Activated CD4-positive, alpha-beta T cell treated with anti-CD3 and anti-CD28 coated beads for 48 hours (primary cell): ENCODE data around the gene CCDC146.
"Not testable (repeated sequence)": the region's sequence is repeated elsewhere in the genome, so short reads cannot be mapped to it uniquely, and the experiment has no call there.

Experiments used
- DNase-seq: peaks from one replicate; pipeline ENCODE4 v3.0.0-alpha.2; 2020

Gene CCDC146

DNA sequence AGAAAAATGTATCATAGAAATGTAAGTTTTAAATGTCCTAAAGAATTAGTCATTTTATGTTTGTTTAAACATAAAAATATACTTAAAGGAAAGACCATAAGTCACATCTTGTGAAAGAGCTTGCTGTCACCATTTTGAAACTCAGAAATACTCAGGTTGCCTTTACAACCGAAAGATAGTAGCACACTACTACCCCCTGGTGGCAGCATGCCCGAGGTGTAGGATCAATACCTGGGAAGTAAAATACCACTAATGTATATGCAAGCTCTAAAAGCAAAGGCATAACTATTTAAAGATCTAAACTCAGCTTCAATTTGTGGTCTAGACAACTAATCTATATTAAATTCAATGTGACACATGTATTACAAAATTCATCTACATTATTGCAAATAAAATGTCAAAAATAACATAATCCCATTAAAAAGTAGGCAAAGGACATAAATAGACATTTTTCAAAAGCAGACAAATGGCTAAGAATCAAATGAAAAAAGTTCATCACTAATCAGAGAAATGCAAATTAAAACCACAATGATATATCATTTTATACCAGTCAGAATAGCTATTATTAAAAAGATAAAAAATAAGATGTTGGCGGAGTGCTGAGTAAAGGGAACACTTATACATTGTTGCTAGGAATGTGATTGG is 124.9 kb downstream of the CCDC146 start:
- DNase-seq = peak; percentile 95

DNA sequence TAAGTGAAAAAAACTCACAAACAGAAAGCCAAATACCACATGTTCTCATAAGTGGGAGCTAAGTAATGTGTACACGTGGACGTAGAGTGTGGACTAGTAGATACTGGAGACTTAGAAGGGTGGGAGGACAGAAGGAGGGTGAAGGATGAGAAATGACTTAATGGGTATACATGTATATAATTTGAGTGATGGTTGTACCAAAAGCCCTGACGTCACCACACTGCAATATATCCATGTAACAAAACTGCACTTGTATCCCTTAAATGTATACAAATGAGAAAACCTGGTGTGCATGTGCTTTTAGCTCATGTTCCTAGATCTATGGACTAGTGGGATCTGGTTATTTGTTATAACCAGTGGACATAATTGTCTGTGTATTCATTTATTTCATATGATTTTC is 125.7 kb downstream of the CCDC146 start:
- DNase-seq = no peak

DNA sequence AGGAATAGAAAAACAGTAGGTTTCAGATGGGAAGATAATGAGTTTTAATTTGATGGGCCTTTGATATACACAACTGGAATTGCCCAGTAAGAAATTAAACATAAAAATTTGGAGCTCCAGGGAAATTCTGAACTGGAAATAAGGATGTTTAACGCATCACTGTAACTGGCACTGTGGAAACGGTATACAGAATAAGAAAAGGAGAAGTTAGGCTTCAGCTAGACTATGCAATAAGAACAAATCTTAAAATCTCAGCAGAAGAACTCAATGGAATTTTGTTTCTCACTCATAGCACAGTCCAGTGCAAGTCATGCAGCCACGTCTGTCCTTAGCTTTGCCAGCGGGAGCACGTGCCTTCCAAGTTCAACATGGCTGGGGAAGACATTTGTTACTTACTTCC is 130.1 kb downstream of the CCDC146 start:
- DNase-seq = no peak

DNA sequence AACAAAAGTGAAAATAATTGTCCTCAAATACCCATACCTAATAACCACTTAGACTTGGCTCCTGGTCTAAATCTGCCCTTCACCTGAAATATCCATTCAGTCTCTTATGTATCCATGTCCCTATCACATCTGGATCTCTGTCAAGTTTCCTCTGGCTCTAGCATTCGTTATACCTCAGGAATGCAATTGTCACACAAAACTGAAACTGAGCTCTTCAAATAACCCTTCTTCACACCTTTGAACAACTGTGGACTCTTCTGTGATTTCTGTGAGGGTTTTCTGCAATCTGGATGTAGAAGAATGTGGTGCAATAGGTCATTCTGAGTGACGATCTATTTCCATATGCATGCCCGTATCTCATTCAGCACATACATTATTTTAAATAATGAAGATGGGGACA is 130.7 kb downstream of the CCDC146 start:
- DNase-seq = no peak

DNA sequence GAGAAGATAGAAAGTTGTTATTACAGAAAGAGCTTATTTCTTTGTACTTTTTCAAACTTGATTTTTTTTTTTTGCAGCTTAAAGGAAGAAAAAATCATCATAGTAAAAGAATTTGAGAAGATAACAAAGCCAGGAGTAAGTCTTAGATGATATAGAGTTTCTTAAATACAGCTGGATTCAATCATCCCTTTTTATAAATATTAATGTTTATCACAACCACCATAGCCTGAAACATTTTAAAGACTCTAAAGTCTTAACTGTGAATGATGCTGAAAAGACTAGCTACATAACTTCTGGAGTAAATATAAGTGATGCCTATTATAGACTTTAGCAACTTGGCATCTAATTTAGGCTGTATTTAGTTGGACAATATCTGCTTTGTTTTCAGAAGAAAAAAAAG is 132.0 kb downstream of the CCDC146 start:
- no peak for DNase-seq

DNA sequence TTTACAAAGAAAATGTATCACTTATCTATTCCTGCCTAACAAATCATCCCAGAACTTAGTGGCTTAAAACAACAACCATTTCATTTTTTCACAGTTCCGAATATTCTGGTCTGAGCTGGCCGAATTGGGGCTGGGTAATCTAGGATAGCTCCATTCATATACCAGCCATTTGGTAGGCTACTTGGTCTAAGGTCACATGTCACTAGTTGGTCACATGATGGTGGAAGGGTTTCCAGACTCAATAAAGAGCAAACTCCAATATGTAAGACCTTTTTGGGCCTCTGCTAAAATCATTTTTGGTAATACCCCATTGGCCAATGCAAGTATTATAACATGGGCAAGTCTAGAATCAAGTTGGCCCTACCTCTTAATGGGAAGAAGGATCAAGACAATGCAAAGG is 132.5 kb downstream of the CCDC146 start:
- no peak for DNase-seq

DNA sequence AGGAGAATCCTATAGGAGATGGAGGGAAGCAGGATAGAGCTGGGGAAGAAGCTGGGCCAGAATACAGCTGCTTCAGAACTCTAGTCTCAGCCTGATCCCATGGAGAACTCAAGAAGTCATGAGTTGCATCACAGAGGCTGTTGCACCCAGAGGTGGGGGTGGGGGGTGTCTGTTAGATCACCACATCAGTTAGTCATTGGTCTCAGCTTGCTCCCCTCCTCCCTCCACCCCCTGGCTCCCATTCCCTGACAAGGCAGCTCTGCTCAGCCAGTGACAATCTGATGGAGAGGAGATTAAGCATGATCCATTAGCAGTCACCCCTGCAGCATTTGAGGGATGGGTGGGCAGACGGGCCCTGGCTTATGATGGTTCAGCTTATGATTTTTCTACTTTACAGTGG is 135.6 kb downstream of the CCDC146 start:
- DNase-seq = peak; percentile 9

DNA sequence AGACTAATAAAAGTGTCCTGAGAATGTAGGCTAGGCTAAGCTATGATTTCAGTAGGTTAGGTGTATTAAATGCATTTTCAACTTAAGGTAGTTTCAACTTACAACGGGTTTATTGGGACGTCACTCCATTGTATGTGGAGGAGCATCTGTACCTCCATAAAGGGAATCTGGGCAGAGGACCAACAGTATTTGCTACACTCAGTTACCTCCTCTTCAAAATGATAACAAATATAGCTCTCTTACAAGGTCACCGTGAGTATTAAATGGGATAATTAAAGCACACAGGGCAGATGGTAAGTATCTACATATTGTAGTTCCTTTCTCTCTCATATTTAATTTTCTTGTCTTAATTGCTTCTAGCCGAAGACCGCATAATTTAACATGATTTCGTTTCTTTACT is 136.2 kb downstream of the CCDC146 start:
- DNase-seq = no peak

DNA sequence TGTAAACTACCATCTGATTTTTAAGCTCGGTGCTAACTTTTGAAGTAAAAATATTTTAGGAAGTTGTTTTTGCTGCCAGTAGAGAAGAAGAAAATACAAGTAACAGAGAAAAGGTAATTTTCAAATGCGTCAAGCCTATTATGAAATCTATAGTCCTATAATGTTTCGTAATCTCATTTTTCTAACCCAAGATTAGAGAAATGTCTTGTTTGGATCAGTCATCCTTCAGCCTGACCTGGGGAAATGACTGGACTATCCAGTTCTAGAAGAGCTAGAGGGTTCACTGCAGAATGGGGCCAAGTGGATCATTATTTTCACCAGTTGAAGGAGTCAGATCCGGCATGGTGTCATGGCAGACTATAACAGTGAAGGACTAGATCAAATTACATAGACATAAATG is 139.9 kb downstream of the CCDC146 start:
- no peak for DNase-seq

DNA sequence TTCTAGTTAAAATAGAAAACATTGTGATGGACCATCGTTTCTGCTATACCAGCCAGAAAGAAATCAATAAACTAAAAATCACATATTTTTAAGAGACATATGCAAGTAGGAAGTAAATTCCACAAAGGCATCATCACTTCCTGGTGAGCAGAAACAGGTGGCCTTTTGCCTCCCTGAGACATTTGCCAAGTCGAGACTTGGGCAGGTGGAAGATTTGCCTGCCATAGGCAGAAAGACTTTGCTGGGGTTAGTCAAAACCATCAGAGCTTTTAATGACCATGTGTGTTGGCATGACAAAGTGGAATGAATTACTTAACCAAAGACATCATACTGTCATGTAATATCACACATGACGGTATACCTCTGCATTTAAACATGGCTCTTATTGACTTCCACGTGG is 143.3 kb downstream of the CCDC146 start:
- DNase-seq = no peak

DNA sequence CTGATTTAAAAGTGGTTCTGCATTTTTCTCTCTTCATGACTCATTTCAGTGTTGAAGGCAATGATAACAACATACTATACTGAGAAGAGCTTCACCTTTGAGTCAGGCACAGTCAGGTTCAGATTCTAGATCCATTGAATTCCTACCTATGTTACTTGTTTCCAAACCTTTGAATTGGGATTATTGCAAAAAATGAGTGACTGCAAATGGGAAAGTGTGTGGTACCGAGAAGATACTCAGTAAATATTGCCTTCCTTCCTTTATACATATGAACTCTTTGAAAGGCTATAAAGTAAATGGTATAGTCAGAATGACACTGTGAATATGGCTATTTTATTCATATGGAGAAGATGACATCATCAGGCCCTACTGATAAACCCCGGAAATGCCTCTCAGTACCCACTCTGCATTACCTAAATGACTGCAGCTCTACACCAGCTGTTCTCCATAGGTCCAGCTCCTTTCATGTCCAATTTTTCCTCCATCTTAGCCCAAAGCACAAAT is 143.9 kb downstream of the CCDC146 start:
- DNase-seq = peak; percentile 36

DNA sequence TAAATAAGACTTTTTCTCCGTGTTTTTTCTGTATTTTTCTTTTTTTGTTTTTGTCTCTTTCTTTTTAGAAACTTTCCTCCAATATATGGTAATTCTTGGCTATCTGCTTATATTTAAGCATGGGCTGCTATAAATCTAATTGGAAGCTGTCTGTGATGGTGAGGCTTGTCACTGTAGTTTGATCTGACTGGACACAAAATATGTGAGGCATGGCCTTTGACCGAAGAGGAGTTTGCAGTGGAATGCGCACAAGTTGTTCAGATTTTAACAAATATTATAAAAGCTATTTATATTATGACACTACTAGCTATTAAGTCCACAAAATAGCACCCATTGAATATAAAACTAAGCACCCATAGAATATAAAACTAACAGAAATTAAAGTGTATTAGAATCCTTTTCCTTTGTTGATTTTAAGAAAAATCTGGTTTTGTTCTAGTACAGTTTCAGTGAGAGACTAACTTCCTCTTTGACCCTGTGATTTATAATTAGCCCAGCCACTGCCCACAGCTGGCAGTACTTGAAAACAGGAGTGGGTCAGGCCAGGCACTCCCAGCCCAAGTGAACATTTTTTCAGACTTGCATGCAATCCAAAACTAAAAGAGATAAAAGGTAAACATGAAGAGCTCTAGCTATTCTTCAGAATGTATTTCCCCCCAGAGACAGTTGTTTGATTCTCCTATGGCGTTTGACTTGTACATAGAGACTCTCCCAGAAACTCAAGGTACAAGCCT is 147.1 kb downstream of the CCDC146 start:
- DNase-seq = no peak

DNA sequence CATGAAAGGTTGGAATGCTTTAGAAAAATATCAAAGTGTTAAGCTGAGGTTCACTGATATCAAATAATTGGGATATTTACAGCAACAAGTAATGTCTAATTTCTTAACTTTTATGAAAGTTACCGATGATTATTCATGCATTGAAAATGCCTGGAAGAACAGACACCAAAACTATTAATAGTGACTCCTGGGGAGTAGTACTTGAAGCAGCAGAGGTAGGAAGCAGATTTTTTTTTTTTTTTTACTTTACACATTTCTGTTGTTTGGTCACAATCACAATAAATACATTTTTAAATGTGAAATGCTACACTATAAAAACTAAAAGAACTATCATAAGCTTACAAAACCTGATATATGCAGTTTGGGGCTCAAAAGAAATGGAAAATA is 147.7 kb downstream of the CCDC146 start:
- DNase-seq = no peak

DNA sequence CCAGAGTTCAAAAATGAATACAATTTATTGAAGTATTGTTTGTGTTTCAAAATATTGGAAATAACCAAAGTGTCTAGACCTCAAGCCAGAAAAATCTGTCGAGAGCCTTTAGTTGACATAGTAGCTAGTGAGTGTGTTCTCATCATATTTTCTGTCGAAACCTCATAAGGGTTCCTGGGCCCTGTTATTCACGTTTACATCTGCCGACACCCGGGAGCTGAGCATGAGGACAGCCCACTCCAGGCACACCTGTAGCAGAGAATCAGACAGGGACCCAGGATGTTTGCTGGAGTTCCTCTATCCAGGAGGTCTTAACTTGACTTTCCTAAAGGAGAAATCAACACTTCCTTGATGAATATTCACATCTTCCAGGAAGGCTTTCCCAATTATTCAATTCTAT is 149.4 kb downstream of the CCDC146 start:
- DNase-seq = no peak

DNA sequence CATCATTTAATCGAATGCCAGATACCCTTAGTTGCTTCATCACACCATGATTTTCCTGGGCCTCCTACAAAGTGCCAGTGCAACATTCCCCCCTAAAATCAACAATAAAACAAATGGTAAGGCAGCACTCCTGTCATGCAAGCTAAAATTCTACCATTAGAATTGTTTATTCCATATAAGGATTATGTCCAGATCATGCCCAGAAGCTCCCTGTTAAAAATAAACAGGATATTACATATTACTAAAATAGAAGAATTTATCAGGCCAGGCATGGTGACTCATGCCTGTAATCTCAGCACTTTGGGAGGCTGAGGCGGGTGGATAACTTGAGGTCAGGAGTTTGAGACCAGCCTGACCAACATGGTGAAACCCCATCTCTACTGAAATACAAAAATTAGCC is 153.2 kb downstream of the CCDC146 start:
- not testable (repeated sequence) for DNase-seq

DNA sequence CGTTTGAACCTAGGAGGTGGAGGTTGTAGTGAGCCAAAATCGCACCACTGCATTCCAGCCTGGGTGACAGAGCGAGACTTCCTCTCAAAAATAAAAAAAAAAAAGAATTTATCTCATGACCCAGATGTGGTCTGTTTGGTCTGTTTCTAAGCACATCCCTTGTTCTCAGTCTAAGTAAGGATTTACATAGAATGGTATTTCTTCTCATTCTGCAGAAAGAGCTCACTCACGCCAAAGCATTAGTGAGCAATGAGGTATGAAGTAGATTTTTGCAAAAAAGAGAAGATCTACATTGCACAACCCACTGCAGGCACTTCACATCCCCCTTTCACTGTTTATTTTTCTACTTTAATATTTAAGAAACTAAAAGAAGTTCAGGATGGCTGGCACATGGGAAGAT is 153.7 kb downstream of the CCDC146 start:
- no peak for DNase-seq

DNA sequence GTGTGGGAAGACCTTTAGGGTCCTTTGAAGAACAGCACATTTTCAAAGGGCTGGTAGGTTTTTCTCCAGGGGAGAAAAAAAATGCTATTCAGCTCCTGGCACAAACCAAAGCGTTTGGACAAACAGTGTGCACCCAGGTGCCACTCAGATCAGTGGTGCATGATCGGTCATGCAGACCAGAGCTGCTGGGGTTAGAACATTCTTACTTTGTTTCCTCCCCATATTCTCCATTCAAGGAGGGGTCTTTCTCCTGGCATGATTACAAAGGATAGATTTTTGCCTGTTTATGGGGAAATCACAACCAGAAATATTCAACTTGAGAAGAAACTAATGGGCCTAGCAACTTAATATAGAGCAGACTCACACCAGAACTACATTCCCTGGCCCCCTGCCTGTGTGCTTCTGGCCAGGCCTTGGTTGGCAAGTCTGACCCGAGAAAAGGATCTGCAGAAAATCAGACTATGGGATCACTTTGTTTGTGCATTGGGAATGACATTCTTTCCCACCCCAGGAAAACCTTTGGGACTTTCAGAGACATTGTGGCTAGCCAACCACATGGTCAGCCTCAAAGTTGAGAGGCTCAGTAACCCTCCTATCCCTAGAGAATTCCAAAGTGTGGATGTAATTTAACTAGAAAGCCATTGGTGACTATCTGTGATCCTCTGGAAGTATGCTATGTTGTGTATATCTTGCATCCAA is 159.5 kb downstream of the CCDC146 start:
- DNase-seq = no peak

DNA sequence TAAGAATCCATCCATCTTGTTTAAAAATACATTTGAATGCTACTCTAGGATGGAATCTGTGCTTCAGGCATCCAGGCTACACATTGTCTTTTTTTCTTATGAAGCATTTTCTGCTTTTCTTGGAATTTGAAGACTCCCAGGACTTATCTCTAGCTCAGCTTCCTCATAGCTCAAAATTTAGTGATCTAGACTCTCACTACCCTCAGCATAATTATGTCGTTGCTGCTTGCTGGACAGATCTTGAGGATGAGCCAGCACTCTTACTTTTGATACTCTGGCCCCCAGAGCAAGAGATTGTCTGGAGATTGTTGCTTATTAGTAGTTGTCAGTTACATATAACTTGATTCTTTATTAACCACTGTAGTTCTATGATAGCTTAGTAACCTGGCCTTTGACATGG is 160.5 kb downstream of the CCDC146 start:
- DNase-seq = no peak

DNA sequence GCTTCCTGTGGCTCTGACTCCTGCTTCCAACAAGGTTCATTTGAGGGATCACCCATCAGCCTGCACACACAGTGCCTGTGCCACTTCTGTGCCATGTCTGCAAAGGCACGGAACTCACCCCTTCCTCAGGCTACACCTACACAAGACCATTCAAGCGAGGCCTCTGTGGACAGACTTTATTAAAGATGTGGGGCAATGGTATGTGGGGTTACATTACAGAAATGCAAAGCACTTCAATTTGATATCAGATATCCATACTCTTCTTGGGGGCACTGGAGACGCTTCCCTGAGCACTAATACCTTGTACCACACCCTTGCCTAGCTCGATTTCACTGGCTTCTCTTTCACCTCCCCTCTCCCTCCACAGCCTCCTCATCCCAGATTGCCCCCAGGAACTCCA is 161.6 kb downstream of the CCDC146 start:
- no peak for DNase-seq

DNA sequence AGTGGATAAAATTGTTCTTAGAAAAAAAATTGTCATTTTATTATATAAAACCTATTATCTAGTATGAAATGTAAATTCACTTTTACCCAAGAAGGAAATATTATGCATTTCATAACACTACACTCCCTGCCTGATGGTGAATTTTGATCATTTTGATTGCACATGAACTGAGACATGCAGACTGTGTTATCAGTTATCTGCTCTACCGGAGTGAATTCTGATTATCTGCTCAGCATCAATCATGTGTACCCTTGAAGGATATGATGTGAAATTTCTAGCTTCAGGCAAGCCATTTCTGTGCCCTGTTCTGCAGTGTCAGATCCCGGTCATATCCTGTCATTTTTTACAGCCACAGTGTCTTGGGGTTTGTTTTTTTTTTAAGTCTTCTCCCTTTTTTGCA is 162.2 kb downstream of the CCDC146 start:
- no peak for DNase-seq

DNA sequence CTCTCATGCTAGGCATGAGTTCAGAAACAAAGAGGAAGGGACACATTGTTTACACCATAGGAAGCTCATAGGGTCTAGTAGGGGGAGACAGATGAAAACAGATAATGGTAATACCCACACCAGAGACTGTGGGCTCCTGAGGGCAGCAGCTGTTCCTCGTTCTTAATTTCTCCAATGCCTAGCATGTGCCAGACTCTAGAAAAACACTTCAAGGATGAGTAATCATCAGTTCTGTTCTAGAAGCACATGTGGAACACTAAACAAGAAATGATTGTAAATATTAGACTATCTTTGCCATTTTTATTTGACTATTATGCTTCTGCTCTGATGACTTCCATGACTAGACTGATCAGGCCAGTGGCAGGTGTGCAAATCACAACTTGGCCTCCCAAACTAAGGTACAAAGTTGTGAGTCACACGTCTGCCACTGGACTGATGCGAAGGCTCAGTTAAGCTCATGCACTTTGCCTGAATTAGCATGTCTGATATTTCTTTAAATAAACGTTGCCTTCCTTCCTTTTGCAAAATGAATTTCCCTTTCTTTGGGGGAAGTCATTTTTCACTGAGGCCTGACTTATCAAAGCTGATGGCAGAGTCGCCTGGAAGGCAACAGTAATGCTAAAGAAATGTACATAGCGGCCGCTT is 166.4 kb downstream of the CCDC146 start:
- DNase-seq = no peak

DNA sequence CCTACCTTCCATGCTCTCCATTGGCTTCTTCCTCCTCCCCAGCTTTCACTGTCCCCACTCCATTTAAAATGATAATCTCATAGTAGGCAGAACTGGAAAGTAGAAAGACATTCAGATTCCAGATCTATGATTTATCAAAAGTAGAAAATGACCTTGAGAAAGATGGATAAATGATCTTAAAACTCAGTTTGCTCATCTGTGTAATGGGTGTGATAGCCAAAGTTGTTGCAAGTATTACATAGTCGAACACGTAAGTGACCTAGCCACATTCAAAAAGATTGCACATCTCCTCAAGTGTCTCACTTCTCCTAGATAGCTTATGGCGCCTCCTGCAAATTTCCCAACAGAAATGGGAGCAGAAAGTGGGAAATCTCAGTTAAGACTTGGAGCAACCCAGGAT is 167.0 kb downstream of the CCDC146 start:
- no peak for DNase-seq

DNA sequence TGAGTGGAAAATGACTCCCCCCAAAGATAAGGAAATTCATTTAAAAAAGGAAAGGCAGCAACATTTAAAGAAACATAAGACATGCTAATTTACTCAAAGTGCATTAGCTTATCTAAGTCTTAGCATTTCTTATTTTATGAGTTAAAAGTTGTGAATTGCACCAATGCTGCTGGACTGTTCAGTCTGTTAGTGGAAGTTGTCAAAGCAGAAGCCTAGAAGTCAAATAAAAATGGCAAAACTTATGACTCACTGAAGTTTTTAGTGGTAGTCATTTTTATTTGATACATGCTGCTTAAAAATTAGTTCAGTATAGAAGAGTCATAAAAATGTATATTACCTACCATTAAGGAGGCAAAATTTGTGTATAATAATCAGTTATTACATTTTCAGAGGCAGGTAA is 168.0 kb downstream of the CCDC146 start:
- no peak for DNase-seq

DNA sequence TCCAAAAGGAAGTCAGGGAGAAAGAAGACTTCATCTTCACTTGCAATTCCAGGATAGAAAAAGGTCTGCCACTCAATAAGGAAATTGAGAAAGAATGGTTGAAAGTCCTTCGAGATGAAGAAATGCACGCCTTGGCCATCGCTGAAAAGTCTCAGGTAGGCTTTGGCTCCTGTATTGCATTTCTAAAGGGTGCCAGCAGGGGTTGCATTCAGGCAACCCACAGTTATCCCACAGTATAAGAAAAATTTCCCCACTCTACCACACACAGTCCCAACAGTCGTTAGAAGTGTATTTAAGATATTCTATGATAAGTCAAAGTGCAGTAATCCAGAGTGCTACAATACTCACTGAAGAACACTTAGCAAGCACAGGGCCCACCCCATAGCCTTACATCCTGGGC is 170.6 kb downstream of the CCDC146 start:
- DNase-seq = no peak
